GM19193 (cell line): ENCODE measurements around the gene CDC34.

ENCODE experiments used
- POLR2A ChIP-seq: IDR thresholded peaks from 4 replicates; pipeline ENCODE4 v1.6.1; 2011; ENCODE audit not compliant: insufficient read depth, insufficient read length; ENCODE audit errors: extremely low read depth

Gene CDC34

GRCh38 chr19:541699-542098, 10.1 kb downstream of the CDC34 start:
- no peak for TF ChIP-seq POLR2A

- no peak for TF ChIP-seq POLR2A
These were observed 10.8 kb downstream of the CDC34 start for GRCh38 chr19:542173-542866.

- TF ChIP-seq POLR2A = no peak
These were observed 12.5 kb downstream of the CDC34 start, which contains the start of gene GZMM for GRCh38 chr19:543910-544608. GZMM (plus strand) TSS chr19:544053; CDS start chr19:544072, 19 bp downstream.

- TF ChIP-seq POLR2A = no peak
These were observed 15.6 kb downstream of the CDC34 start for GRCh38 chr19:547117-547516.

GRCh38 chr19:547836-548720, 16.5 kb downstream of the CDC34 start:
- no peak for TF ChIP-seq POLR2A

- no peak for TF ChIP-seq POLR2A
These were observed 17.6 kb downstream of the CDC34 start for GRCh38 chr19:548886-549830.

- no peak for TF ChIP-seq POLR2A
These were observed 23.3 kb downstream of the CDC34 start for GRCh38 chr19:554817-555216.

- no peak for TF ChIP-seq POLR2A
These were observed 23.9 kb downstream of the CDC34 start for GRCh38 chr19:555474-555808.

GRCh38 chr19:556611-557382, 25.2 kb downstream of the CDC34 start:
- TF ChIP-seq POLR2A = no peak

- TF ChIP-seq POLR2A = no peak
These were observed 27.3 kb downstream of the CDC34 start for GRCh38 chr19:558770-559439.

- no peak for TF ChIP-seq POLR2A
These were observed 28.6 kb downstream of the CDC34 start for GRCh38 chr19:560121-560520.

- no peak for TF ChIP-seq POLR2A
These were observed 34.8 kb downstream of the CDC34 start for GRCh38 chr19:566403-566802.

- TF ChIP-seq POLR2A = no peak
These were observed 35.3 kb downstream of the CDC34 start for GRCh38 chr19:566844-567243.
